EH (cell line): ENCODE results near the gene CCL14.

ENCODE experiments used
- DNase-seq: peaks from one replicate; pipeline ENCODE4 v3.0.0-alpha.2; 2015; ENCODE audit warnings: low read depth

Gene CCL14

DNA sequence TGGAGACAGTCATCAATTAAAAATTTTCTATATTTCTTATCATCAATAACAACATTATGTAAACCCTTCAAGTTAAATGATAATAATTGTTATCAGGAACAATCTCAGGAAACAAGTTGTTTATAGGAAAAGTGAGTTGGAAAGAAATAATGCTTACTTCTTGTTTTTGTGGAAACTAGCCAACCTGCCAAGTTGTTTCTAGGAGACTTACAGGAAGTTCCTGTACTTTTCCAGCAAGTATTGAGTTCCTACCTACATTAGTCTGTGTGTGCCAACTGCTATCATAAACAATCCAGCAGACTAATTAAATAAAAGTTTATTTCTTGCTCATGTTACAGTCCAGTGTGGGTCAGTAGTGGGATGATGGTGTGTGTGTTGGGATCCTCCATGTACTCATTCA is 1.6 kb upstream of the CCL14 start:
- DNase-seq = no peak

DNA sequence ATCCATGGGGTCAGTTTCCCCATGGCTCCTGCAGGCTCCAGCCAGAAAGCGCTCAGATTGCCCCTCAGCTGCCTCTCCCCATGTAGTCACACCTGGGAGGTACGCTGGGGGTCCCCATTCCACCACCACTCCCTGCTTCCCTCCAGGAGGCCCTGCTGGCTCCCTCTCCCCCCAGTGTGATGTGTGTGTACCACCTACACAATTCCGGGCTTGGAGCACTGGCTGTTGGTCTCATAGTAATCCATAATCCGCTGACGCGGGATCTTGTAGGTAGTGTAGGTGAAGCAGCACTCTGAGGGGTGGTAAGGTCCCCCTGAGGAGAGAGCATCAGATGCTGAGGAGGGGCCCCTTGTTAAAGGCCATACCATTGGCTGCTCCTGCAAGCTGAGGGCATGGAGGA is 2.4 kb downstream of the CCL14 start:
- DNase-seq = no peak

DNA sequence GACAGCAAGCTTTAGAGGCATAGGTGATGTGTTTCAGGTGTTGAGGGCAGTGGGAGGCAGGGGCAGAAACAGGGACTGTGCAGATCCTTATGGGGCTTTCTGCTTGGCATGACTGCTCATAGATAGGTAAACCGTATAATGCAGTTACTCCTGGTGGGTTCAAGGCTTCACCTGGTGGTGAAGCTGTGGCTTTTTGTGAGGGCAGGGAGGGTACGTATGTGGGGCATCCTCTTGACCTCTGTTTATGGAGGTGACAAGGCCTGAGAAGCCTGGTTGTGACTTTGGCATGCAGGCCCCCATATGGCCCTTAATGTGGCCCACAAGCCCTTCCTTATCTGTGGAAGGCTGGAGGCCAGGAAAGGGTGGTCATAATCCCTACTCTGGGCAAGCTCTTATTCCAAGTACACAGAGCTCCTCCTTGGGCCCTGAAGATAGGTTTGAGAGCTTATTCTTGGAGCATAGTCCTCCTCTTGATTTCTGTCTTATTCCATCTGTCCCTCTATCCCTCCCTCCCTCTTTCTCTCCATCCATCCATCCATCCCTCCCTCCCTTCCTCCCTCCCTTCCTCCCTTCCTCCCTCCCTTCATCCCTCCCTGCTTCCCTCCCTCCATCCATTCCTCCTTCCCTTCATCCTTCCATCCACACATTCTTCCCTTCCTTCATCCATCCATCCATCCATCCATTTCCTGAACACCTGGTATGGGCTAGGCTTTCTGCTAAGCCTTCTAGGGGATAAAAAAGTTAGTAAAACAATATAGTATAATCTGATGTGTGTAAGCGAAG is 3.9 kb downstream of the CCL14 start:
- DNase-seq = no peak

DNA sequence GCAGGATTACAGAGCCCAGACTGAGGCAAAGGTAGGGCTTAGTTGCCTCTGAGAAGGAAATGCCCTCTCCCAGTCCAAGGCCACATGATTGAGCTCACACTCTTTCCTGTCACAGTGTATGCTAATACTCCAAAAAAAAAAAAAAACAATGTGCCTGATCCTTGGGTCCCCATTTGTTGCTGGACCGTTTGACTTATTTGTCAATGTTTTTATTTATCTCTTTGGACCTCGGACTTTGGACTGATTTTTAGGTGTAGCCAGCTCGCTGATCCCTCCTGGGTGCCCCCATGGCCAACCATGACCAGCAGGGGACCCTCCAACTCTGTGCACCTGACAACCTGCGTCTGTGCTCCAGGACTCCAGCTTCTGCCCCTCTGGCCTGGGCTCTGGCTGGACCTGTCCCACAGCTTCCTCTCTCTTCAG is 4.6 kb downstream of the CCL14 start:
- no peak for DNase-seq

DNA sequence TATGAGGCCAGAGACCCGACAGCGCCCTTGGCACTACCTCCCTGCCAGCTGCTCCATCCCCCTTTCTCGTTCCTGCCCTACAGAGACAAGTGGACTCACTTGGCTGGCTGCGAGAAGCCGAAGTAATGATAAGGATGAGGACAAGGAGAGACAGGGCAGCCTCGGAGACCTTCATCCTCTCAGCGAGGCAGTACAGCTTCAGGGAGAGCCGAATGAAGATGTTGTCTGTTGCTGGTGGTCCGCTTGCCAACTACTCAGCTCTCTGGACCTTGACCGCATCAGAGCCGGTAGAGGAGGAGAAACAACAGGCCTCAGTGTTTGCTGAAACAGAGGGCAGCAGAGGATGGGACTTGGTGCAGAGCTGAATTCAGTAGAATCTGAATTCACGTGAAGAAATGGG is 5.3 kb downstream of the CCL14 start, which contains the start of gene CCL16:
TSS of gene CCL16 (minus strand) at position 252 of the 400 bp plus-strand sequence. CDS start at position 175, 77 bp downstream.
- no peak for DNase-seq

DNA sequence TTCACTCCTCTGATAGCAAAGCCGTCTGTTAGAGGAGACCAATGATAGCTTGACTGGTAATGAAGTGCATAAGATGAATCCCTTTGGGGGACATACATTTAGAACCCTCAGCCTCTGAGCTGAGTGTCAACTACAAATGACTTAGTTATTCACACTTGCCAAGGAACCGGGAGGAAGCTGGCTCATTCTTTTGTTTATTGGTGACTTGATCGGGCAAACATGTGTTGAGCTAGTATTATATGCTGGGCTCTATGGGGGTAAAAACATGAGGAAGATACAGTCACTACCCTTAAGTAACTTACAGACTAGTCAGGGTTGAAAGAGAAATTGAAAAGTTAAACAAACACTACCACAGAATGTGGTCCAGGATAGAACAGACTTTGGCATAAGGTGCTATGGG is 8.2 kb downstream of the CCL14 start:
- DNase-seq = no peak

DNA sequence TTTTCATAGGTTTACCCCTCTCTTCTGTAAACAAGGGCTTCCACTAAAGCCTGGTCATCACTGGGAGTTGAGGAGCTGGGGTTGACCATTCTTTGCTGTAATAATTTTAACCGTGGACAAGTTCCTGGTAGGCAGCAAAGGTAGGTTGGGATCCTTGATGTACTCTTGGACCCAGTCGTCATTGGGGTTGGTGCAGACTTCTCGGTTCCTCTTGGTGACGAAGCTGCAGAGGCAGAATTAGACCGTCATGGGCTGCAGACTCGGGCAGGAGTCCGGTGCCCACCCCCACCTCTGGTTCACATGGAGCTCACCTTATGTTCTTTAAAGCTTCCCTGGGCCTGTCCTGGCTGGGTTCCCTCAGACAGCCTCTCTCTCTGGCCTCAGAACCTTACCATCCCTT is 9.0 kb downstream of the CCL14 start:
- DNase-seq = no peak

DNA sequence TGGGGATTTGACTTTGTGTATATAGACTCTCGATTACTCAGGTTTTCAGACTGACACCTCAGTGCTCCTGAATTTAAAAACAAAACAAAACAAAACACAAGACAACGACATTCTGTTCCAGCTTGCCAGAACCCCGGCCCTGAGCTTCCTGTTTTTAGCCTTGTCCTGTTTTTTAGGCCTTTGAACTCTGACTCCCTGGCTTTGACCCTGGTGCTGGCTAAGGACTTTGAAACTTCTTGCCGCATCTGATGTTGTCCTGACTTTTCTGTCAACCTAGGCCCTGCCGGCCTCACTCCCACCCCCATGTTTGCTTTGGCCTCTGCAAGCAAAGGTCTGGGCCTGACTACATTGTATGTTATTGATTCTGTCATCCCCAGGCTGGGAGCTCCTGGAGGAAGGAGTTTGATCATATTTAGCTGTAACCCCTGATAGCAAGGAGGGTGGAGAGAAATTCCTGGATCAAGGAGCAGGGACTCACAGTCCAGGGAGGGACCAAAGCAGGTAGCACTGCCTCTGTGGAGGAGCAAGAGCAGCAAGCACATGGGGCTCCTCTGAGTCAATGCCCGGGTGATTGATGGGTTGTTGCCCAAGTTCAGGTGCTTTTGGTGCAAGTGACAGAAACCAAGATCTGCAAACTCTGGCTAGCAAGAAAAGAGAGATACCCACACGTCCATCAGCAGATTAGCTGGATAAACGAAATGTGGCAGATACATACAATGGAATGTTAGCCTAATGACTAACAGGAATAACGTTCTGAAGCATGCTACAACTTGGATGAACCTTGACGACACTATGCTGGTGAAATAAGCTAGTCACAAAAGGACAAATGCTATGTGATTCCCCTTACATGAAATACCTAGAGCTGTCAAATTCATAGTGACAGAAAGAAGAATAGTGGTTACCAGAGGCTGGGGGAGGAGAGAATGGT is 12.9 kb downstream of the CCL14 start:
- DNase-seq = peak; percentile 55

DNA sequence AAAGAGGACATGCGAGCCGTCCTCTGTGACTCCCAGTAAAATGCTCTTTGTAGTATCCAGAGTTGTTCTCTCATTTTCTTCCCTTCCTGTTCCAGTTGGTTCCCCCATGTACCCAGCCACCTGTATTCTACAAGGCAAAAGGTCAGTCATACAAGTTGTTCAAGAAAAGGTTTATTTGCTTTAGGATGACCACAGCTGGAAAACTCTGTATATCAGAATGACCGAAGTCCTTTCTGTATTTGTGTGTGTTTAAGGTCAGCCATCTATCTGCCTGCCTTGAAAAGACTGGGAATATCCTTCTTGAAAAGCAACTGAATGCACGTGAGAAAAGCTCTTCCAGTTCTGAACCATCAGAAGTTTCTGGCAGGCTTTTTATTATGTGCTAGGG is 13.6 kb downstream of the CCL14 start:
- DNase-seq = no peak

DNA sequence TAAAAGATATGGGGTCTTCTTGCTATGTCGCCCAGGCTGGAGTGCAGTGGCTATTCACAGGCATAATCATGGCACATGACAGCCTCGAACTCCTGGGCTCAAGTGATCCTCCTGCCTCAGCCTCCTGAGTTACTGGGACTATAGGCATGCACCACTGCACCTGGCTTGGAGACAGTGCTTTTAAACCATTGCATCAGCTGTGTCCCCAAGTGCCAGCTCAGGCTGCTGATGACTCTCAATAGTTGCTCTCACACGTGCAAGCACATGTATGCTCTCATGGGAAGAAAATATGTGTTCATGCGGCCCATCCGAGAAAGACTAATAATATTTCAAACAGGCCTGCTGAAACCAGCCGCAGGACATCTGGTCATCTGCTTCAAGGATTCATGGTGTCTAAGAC is 14.0 kb downstream of the CCL14 start:
- no peak for DNase-seq

DNA sequence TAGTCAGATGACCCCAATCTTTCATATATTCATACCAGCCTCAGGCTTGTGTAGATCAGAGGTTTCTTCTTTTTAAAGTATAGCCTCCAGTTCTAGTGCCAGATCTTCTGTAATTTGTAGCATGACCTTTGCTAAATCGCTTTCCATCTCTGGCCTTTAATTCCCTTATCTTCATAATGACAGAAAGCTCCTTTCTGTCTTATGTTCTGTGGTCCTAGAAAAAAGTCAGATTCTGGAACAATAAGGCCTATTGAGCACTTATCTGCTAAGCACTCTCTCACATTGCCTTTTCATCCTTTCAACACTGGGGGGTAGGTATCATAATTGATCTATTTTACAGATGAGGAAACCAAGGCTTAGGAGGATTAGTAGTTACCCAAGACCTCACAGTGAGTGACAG is 14.5 kb downstream of the CCL14 start:
- no peak for DNase-seq

DNA sequence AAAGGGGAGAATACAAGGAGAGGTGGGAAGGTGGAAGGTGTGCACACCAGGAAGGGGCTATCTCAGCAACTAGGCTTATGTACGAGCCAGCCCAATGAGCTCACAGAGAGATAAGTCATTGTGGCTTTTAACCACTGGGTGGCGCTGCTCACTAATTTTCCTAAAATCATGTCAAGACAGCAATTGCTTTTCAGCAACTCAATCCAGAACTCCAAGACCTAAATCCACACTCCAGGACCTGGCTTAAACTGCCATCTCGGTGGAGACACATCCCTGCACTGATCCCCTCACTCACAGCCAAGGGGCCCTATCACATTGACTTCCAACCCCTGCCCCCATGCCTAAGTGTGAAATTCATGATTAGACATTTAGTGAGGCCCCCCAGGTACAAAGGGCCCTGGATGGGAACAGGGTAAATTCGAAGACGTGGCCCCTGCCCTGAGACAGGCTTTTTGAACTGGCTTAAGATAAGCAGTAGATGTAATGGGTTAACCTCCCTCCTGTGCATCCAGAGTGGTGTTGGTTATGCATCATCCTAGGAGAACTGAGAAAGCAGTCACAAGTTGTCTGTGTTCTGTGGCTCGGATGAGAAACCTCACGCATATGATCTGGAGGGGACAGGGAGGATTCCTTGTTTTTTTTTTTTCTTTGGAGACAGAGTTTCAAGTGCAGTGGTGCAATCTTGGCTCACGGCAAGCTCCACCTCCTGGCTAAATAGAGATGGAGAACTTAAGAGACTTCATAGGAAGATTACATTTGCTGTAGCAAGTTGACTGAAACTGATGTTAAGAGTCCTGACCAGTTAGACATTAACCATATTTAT is 16.8 kb downstream of the CCL14 start:
- peak; percentile 74 for DNase-seq

DNA sequence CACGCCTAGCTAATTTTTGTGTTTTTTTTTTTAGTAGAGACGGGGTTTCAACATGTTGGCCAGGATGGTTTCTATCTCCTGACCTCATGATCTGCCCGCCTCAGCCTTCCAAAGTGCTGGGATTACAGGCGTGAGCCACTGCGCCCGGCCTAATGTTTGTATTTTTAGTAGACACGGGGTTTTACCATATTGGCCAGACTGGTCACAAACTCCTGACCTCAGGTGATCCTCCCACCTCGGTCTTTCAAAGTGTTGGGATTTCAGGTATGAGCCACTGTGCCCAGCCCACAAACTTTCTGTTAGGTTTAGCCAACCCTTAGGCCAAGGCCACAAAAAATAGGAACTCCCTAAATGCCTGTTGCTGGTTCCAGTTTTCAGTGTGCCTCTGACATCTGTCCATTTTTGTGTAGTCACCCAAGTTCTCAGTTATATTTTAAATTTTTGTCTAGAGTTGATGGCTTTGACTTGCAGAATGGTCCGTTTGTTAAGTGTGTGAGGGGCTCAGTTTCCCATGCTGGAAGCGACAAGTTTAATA is 17.9 kb downstream of the CCL14 start:
- DNase-seq = no peak

DNA sequence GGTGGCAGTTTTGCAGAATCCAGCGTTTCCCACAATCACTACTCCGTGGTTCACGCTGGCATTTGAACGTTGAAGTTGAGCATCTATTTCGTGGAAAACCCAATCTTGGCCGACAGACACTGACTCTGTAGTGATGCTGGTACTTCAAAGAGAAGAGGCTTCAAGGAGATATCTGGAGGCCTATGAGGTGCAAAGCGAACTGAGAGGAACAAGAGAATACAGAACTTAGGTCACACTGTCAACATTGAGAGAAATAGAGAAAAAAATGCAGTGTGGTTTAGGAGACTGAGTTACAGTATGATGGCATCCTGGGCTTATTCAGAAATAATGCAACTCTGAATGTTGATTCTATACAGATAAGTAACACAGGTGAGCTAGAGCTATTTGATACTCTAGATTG is 21.3 kb downstream of the CCL14 start:
- DNase-seq = no peak

DNA sequence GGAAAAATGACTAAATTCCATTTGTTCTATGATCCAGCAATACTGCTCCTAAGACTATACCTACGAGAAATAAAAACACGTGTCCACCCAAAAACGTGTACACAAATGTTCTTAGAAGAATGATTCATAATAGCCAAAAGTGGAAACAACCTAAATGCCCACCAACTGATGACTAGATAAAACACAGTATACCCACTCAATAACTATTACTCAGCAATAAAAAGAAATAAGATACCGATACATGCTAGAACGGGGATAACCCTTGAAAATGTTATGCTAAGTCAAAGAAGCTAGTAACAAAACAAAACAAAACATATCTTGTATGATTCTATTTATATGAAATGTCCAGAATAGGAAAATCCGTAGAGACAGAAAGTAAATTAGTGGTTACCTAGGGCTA is 22.9 kb downstream of the CCL14 start:
- DNase-seq = no peak

DNA sequence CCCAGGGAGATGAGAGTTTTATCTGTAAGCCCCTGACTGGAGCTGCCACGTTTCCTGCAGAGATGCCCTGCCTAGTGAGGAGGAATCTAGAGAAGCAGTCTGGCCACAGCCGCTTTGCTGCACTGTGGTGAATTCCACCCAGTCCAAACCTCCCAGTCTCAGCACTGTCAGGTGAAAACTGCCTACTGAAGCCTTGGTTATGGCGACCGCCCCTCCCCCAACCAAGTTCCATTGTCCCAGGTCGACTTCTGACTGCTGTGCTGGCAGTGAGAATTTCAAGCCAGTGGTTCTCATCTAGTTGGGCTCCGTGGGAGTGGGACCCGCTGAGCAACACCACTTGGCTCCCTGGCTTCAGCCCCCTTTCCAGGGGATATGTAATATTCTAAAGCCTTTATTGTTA is 32.8 kb downstream of the CCL14 start:
- DNase-seq = no peak

DNA sequence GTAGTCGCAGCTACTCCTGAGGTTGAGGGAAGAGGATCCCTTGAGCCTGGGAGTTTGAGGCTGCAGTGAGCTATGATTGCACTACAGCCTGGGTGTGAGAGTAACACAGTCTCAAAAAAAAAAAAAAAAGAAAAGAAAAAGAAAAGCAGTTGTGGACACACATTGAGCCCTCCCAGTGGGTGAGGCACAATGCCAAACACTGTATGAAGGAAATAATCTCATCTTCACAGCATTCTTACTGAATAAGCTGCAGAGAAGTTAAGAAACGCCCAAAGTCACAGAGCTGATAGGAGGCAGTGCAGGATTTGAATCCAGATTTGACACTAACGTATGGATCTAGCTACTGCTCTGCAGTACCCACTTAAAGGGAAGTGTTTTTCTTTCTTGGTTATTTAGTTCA is 37.1 kb downstream of the CCL14 start:
- DNase-seq = no peak

DNA sequence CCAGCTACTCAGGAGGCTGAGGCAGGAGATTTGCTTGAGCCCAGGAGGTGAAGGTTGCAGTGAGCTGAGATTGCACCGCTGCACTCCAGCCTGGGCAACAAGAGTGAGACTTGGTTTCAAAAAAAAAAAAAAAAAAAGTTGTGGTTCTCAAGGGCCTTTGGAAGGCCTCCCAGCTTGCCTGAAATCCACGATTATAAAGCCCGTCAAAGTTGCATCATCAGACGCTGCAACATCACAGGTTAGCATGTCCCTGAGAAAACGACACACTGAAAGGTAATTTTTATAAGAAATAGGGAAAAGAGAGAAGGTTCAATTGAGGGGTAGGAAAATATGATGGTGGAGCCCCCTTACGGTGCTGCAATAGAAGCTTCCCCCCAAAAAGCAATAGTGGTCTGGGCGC is 38.4 kb downstream of the CCL14 start:
- DNase-seq = no peak

DNA sequence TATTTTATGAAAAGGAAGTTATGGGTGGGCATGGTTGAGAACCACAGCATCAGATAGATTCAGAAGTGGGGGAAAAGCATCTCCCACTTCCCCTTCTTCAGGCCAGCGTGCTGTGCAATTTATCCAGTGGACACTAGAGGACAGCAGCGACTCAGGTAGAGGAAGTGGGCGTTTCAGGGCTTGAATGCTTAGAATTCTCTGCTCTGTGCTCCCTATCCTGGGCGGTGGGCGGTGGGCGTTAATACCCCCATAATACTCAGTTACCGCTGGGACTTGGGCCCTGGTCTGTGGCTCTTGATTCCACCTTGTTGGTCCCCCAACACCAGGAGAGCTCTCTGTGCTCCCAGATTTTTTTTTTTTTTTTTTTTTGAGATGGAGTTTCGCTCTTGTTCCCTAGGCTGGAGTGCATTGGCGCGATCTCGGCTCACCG is 39.4 kb downstream of the CCL14 start:
- peak; percentile 52 for DNase-seq

DNA sequence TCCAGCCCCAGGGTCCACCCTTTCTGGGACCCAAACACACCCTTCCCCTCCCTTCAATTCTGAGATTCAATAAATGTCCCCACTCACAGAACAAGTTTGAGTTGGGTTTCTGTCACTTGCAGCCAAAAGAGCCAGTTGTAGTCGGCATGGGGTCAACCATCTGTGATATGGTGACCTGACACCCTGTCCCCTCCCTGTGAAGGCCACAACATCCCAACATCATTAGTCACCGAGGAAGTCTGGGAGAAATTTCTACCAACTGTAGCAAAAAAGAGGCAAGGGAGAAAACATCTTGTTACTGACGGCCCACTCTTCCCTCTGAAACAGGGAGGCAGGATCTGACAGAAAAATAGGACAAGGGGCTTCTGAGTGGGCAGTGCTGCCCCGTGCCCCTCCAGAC is 42.4 kb downstream of the CCL14 start:
- DNase-seq = peak; percentile 14

DNA sequence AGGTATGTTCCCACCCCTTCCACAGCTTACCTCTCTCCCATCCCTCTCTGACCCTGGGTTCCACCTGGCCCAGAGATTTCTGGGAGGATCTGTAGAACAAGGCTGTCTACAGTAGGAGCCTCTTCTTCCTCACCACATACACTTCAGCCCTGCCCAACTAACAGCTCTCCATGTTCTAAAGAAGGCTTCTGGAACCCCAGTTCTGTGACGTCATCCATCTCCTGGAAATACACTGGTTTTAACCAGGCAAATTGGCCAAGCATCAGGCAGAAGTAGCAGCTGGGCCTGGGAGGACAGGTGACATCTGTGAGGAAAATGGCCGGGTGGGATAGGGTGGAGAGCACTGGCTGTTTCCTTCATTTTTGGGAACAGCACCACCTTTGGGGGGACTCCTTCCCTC is 43.0 kb downstream of the CCL14 start, which contains the start of gene LYZL6:
TSS of gene LYZL6 (minus strand) at position 177 of the 400 bp plus-strand sequence. CDS start 4,357 bp downstream, outside the sequence.
- DNase-seq = no peak
